HT1080 (cell line): ENCODE data around the gene RAP1GDS1. TPM values are rescaled to one million over a fixed set of nuclear protein-coding genes. Genes with fewer than 3 reads are reported as not detected.

Experiments used
- DNase-seq: peaks from one replicate; pipeline ENCODE4 v3.0.0-alpha.2; 2015; ENCODE audit warnings: low read depth
- total RNA-seq: library from RNA; depleted of rRNA; stranded (reverse); fragments of >200 nt; shearing (Covaris generic); gene quantifications from 2 replicates; pipeline ENCODE4 v1.2.3, GENCODE V29; 2014; rRNA removed

Gene RAP1GDS1
- total RNA-seq, 1 experiment from 2014 or later, result 48.5 TPM

- no peak for DNase-seq
Measured at GRCh38 chr4:98480535-98480934, 219.4 kb downstream of the RAP1GDS1 start.

GRCh38 chr4:98481167-98481566 is 220.0 kb downstream of the RAP1GDS1 start:
- no peak for DNase-seq

GRCh38 chr4:98482503-98482846 is 221.3 kb downstream of the RAP1GDS1 start:
- no peak for DNase-seq

- peak; percentile 94 for DNase-seq
Measured at GRCh38 chr4:98482847-98483806, 221.9 kb downstream of the RAP1GDS1 start.

DNA sequence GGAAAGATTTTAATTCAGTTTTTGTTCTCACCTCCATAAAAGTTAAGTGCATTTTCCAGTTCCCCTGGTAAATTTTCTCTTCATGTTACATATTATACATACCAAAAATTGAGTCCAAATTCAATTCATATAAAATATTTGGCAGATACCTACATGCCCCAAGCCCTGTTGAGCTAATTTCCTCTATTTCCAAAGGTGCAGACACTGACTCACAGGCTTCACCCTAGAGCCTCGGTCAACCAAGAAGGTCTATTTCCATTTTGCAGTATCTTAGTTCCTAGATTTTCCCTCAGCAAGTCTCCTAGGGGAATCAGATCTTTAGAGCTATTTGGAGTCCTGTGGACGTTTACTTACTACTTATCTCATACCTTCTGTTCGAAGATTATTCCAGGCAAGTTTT is 222.8 kb downstream of the RAP1GDS1 start:
- peak; percentile 58 for DNase-seq

- DNase-seq, result no peak
Measured at GRCh38 chr4:98485816-98486345, 224.7 kb downstream of the RAP1GDS1 start.

DNA sequence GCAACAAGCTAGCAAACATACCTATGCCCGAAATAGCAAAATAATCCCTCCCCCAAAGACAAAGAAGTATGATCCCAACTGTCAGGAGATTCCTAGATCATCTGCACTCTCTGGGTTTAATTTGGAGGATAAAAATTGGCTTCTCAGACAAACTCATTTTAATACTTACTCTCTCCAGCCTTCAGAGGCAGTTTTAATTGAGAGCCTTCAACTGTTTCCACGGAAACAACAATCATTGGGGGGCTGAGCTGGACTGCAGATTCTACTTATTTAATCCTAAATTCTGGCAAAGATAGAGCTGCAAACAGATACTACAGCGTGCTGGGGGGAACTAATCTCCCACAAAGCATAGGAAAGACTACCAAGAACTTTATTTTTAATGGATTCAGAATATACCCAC is 229.1 kb downstream of the RAP1GDS1 start:
- DNase-seq, result no peak

- no peak for DNase-seq
Measured at GRCh38 chr4:98491899-98492559, 230.8 kb downstream of the RAP1GDS1 start.

- DNase-seq, result no peak
Measured at GRCh38 chr4:98493296-98493695, 232.1 kb downstream of the RAP1GDS1 start.

Other genes starting within 250 kb of the RAP1GDS1 start
- 0.03 TPM in 1 of 2 replicates, not detected in the other for gene STPG2, start 117.9 kb upstream of the RAP1GDS1 start, total RNA-seq